Ishikawa (cell line): ENCODE measurements around the gene MCF2L.

Experiments
- CEBPB ChIP-seq: IDR thresholded peaks from 2 replicates; pipeline ENCODE4 v1.6.1; 2012
- CREB1 ChIP-seq: IDR thresholded peaks from 2 replicates; pipeline ENCODE4 v1.6.1; 2012; ENCODE audit warnings: low read depth
- EGR1 ChIP-seq: IDR thresholded peaks from 2 replicates; pipeline ENCODE4 v1.6.1; 2012
- EP300 ChIP-seq: IDR thresholded peaks from 2 replicates; pipeline ENCODE4 v1.6.1; 2012; ENCODE audit warnings: borderline replicate concordance
- FOXM1 ChIP-seq: IDR thresholded peaks from 2 replicates; pipeline ENCODE4 v1.6.1; 2012; ENCODE audit warnings: low read depth, borderline replicate concordance
- MAX ChIP-seq: IDR thresholded peaks from 2 replicates; pipeline ENCODE4 v1.6.1; 2012
- NFIC ChIP-seq: IDR thresholded peaks from 2 replicates; pipeline ENCODE4 v1.6.1; 2012
- RAD21 ChIP-seq: IDR thresholded peaks from 2 replicates; pipeline ENCODE4 v1.6.1; 2012; ENCODE audit warnings: low read depth
- REST ChIP-seq: IDR thresholded peaks from 2 replicates; pipeline ENCODE4 v1.6.1; 2012; ENCODE audit warnings: low read depth, mild to moderate bottlenecking
- TAF1 ChIP-seq: IDR thresholded peaks from 2 replicates; pipeline ENCODE4 v1.6.1; 2012; ENCODE audit warnings: low read depth, mild to moderate bottlenecking
- TCF12 ChIP-seq: IDR thresholded peaks from 2 replicates; pipeline ENCODE4 v1.6.1; 2012; ENCODE audit warnings: low read depth
- TEAD4 ChIP-seq: IDR thresholded peaks from 2 replicates; pipeline ENCODE4 v1.6.1; 2012
- USF1 ChIP-seq: IDR thresholded peaks from 2 replicates; pipeline ENCODE4 v1.6.1; 2012
- YY1 ChIP-seq: IDR thresholded peaks from 2 replicates; pipeline ENCODE4 v1.6.1; 2012; ENCODE audit warnings: low read depth
- ZBTB7A ChIP-seq: IDR thresholded peaks from 2 replicates; pipeline ENCODE4 v1.6.1; 2012; ENCODE audit warnings: low read depth

The MCF2L gene

GRCh38 chr13:113080361-113080831, 111.4 kb downstream of the MCF2L start:
- TF ChIP-seq TAF1 (no peak), CEBPB (no peak), USF1 (no peak), NFIC (no peak), ZBTB7A (no peak), TCF12 (no peak), MAX (no peak), EGR1 (no peak), REST (no peak), FOXM1 (no peak), EP300 (no peak), RAD21 (no peak), YY1 (no peak), CREB1 (no peak), TEAD4 (no peak)

GRCh38 chr13:113080901-113081521, 112.0 kb downstream of the MCF2L start:
- TF ChIP-seq RAD21 (no peak), USF1 (0 out of 2 replicates have a peak, but pooled peaks have one; percentile 10), CREB1 (no peak), EP300 (no peak), NFIC (no peak), MAX (no peak)

GRCh38 chr13:113082198-113083021, 113.4 kb downstream of the MCF2L start:
- TF ChIP-seq MAX = no peak
- no peak for TF ChIP-seq TAF1
- no peak for TF ChIP-seq EGR1
- no peak for TF ChIP-seq CREB1
- no peak for TF ChIP-seq EP300
- no peak for TF ChIP-seq FOXM1
- TF ChIP-seq ZBTB7A = no peak
- no peak for TF ChIP-seq USF1
- no peak for TF ChIP-seq NFIC
- no peak for TF ChIP-seq REST
- TF ChIP-seq CEBPB = no peak
- no peak for TF ChIP-seq YY1

- TF ChIP-seq CEBPB (no peak), FOXM1 (no peak), TEAD4 (no peak), EP300 (no peak), TAF1 (no peak), USF1 (no peak), ZBTB7A (no peak), TCF12 (no peak), CREB1 (no peak), EGR1 (no peak), MAX (no peak), RAD21 (no peak), REST (no peak)
Measured at GRCh38 chr13:113083022-113083373, 114.0 kb downstream of the MCF2L start.
